ENCODE measurements around the gene HOXA3.

Gene HOXA3

GRCh38 chr7:27128776-27129728 lies 23.3 kb downstream of the HOXA3 start (continued):
- TF ChIP-seq CREB5 (CRISPR knock-in tag; IDR thresholded peaks at IDR 0.05; ENCODE audit: low read depth) (no peak), PATZ1 (CRISPR knock-in tag; IDR thresholded peaks at IDR 0.05; ENCODE audit: borderline replicate concordance) (no peak), OSR1 (CRISPR knock-in tag; IDR thresholded peaks at IDR 0.05) (no peak), ZFP30 (CRISPR knock-in tag; IDR thresholded peaks at IDR 0.05) (no peak), PPARA (CRISPR knock-in tag; IDR thresholded peaks at IDR 0.05; ENCODE audit: borderline replicate concordance) (no peak)

- no peak for ATAC-seq
- TF ChIP-seq ESRRG (CRISPR knock-in tag; IDR thresholded peaks at IDR 0.05) (no peak), CSRNP3 (CRISPR knock-in tag; IDR thresholded peaks at IDR 0.05) (no peak), BACH2 (CRISPR knock-in tag; IDR thresholded peaks at IDR 0.05; ENCODE audit: borderline replicate concordance) (no peak), TCF4 (CRISPR knock-in tag; IDR thresholded peaks at IDR 0.05; ENCODE audit: borderline replicate concordance) (no peak), ZNF565 (CRISPR knock-in tag; conservative IDR thresholded peaks at IDR 0.05; ENCODE audit: low read depth) (no peak), ZFP30 (CRISPR knock-in tag; IDR thresholded peaks at IDR 0.05) (no peak), SNAI2 (CRISPR knock-in tag; IDR thresholded peaks at IDR 0.05) (no peak), TOX (CRISPR knock-in tag; IDR thresholded peaks at IDR 0.05; ENCODE audit: borderline replicate concordance) (no peak), PPARA (CRISPR knock-in tag; IDR thresholded peaks at IDR 0.05; ENCODE audit: borderline replicate concordance) (no peak), RARB (CRISPR knock-in tag; IDR thresholded peaks at IDR 0.05) (no peak), CREB5 (CRISPR knock-in tag; IDR thresholded peaks at IDR 0.05; ENCODE audit: low read depth) (no peak), POU6F1 (CRISPR knock-in tag; IDR thresholded peaks at IDR 0.05; ENCODE audit: borderline replicate concordance, low read depth) (no peak), ZNF70 (CRISPR knock-in tag; IDR thresholded peaks at IDR 0.05) (no peak), PATZ1 (CRISPR knock-in tag; IDR thresholded peaks at IDR 0.05; ENCODE audit: borderline replicate concordance) (no peak), ZFP3 (CRISPR knock-in tag; IDR thresholded peaks at IDR 0.05) (no peak), ZNF8 (CRISPR knock-in tag; IDR thresholded peaks at IDR 0.05) (no peak), TSHZ2 (CRISPR knock-in tag; IDR thresholded peaks at IDR 0.05) (no peak)
Observed at GRCh38 chr7:27128034-27128433, 24.3 kb downstream of the HOXA3 start.
